ENCODE data around the gene SARDH.

DNA sequence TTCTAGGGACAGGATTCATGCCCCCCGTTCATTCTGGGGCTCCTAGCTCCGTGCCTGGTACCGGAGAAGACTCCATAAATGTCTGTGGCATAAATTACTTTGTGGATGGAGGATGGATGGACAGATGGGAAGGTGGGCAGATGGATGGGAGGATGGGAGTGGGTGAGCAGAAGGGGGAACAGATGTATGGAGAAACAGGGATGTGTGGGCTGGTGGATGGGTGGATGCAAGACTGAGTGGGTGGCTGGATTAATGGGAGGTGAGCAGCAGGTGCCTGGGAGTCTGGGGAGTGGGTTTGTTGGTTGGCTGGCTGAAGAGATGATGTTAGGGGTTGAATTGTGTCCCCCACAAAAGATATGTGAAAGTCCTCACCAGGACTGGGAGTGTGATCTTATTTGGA lies 43.5 kb downstream of the SARDH start:
- TF ChIP-seq, protein P1, sequence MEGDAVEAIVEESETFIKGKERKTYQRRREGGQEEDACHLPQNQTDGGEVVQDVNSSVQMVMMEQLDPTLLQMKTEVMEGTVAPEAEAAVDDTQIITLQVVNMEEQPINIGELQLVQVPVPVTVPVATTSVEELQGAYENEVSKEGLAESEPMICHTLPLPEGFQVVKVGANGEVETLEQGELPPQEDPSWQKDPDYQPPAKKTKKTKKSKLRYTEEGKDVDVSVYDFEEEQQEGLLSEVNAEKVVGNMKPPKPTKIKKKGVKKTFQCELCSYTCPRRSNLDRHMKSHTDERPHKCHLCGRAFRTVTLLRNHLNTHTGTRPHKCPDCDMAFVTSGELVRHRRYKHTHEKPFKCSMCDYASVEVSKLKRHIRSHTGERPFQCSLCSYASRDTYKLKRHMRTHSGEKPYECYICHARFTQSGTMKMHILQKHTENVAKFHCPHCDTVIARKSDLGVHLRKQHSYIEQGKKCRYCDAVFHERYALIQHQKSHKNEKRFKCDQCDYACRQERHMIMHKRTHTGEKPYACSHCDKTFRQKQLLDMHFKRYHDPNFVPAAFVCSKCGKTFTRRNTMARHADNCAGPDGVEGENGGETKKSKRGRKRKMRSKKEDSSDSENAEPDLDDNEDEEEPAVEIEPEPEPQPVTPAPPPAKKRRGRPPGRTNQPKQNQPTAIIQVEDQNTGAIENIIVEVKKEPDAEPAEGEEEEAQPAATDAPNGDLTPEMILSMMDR (IDR thresholded peaks at IDR 0.05): no peak
- no peak for TF ChIP-seq POLR2A (IDR thresholded peaks at IDR 0.05)
